HepG2 (cell line): Measurements from ENCODE around the gene ATG9A. TPM values are rescaled to one million over a fixed set of nuclear protein-coding genes. Genes with fewer than 3 reads are reported as not detected.

Source experiments
- EZH2 ChIP-seq: conservative IDR thresholded peaks from 2 replicates; pipeline ENCODE4 v1.6.1; 2012; ENCODE audit warnings: mild to moderate bottlenecking, low read depth, low read length, moderate library complexity
- GTF3A ChIP-seq: sonication (generic); formaldehyde crosslinking; conservative IDR thresholded peaks from 2 replicates; pipeline ENCODE4 v1.4.0; 2020; ENCODE audit warnings: mild to moderate bottlenecking, missing genetic modification reagents
- HNRNPH1 ChIP-seq: fragments of 200-400 bp; formaldehyde crosslinking; optimal IDR thresholded peaks from 2 replicates; pipeline ENCODE3; 2017; ENCODE audit warnings: mild to moderate bottlenecking, low read depth, low read length
- HOXA9 ChIP-seq: sonication (generic); formaldehyde crosslinking; IDR thresholded peaks from 2 replicates; pipeline ENCODE4 v1.8.1; 2022; ENCODE audit warnings: missing genetic modification reagents, mild to moderate bottlenecking, moderate library complexity, borderline replicate concordance
- MYC ChIP-seq: sonication (generic); formaldehyde crosslinking; IDR thresholded peaks from 2 replicates; pipeline ENCODE4 v1.9.0; 2021; ENCODE audit warnings: missing genetic modification reagents, borderline replicate concordance
- NFATC3 ChIP-seq: sonication (generic); formaldehyde crosslinking; IDR thresholded peaks from 2 replicates; pipeline ENCODE4 v1.5.1; 2020; ENCODE audit warnings: mild to moderate bottlenecking, missing genetic modification reagents
- SNRNP70 ChIP-seq: fragments of 200-400 bp; formaldehyde crosslinking; IDR thresholded peaks from 2 replicates; pipeline ENCODE4 v1.6.1; 2017; ENCODE audit warnings: mild to moderate bottlenecking, low read depth, low read length, moderate library complexity
- STAT5B ChIP-seq: sonication (generic); formaldehyde crosslinking; IDR thresholded peaks from 2 replicates; pipeline ENCODE4 v1.4.0; 2020; ENCODE audit warnings: missing genetic modification reagents
- TCF7 ChIP-seq: sonication (generic); IDR thresholded peaks from 2 replicates; pipeline ENCODE4 v1.6.1; 2016; ENCODE audit warnings: antibody characterized with exemption, low read depth
- TIGD3 ChIP-seq: sonication (generic); formaldehyde crosslinking; IDR thresholded peaks from 2 replicates; pipeline ENCODE4 v1.5.1; 2020; ENCODE audit warnings: mild to moderate bottlenecking, missing genetic modification reagents, borderline replicate concordance
- ZFP36L2 ChIP-seq: sonication (generic); formaldehyde crosslinking; IDR thresholded peaks from 2 replicates; pipeline ENCODE4 v1.4.0; 2020; ENCODE audit warnings: missing genetic modification reagents
- ZNF12 ChIP-seq: sonication (generic); formaldehyde crosslinking; IDR thresholded peaks from 2 replicates; pipeline ENCODE4 v1.5.0; 2020; ENCODE audit warnings: missing genetic modification reagents
- ZNF253 ChIP-seq: sonication (generic); formaldehyde crosslinking; IDR thresholded peaks from 2 replicates; pipeline ENCODE4 v1.8.0; 2022; ENCODE audit warnings: mild to moderate bottlenecking, missing genetic modification reagents, borderline replicate concordance
- ZNF350 ChIP-seq: sonication (generic); formaldehyde crosslinking; IDR thresholded peaks from 2 replicates; pipeline ENCODE4 v1.4.0; 2020; ENCODE audit warnings: mild to moderate bottlenecking, low read depth, missing genetic modification reagents, borderline replicate concordance
- ZNF562 ChIP-seq: sonication (generic); formaldehyde crosslinking; IDR thresholded peaks from 2 replicates; pipeline ENCODE4 v1.8.0; 2022; ENCODE audit warnings: missing genetic modification reagents, borderline replicate concordance
- ZNF672 ChIP-seq: sonication (generic); formaldehyde crosslinking; IDR thresholded peaks from 2 replicates; pipeline ENCODE4 v1.8.1; 2022; ENCODE audit warnings: missing genetic modification reagents
- ZNF7 ChIP-seq: IDR thresholded peaks from 2 replicates; pipeline ENCODE4 v1.6.1; 2016; ENCODE audit warnings: missing biosample characterization, missing genetic modification reagents
- ZNF816 ChIP-seq: sonication (generic); formaldehyde crosslinking; IDR thresholded peaks from 2 replicates; pipeline ENCODE4 v1.8.0; 2022; ENCODE audit warnings: missing genetic modification reagents, mild to moderate bottlenecking, borderline replicate concordance
- ZNF883 ChIP-seq: sonication (generic); formaldehyde crosslinking; IDR thresholded peaks from 2 replicates; pipeline ENCODE4 v1.5.1; 2020; ENCODE audit warnings: mild to moderate bottlenecking, missing genetic modification reagents; ENCODE audit errors: not compliant biosample characterization
- ZSCAN12 ChIP-seq: sonication (generic); formaldehyde crosslinking; IDR thresholded peaks from 2 replicates; pipeline ENCODE4 v1.9.0; 2021; ENCODE audit warnings: mild to moderate bottlenecking, missing genetic modification reagents
- polyA plus RNA-seq, 8 experiments: library from polyadenylated mRNA; depleted of rRNA in 3 of 8; stranded (reverse) in 7 of 8; unstranded in 1 of 8; fragments of >200 nt; fragmentation: Illumina TruSeq in 4 of 8; extraction: Trizol in 4 of 8; gene quantifications; 2 replicates each; pipeline versions ENCODE4 v1.2.1 to v1.2.3, GENCODE V29; 2011 to 2016; ENCODE audit warnings: low read depth in 4 of 8, missing spikeins in 1 of 8, mixed read lengths in 1 of 8; ENCODE audit not compliant: insufficient read depth in 1 of 8
- total RNA-seq, 5 experiments: library from RNA; depleted of rRNA; stranded (reverse); fragments of >200 nt; fragmentation: Illumina TruSeq; extraction: Trizol; gene quantifications; 2 replicates each; pipeline ENCODE4 v1.2.3, GENCODE V29; 2016; ENCODE audit warnings: low read depth in 1 of 5
- TF ChIP-seq, protein P1 (sequence below): IDR thresholded peaks from 2 replicates; pipeline ENCODE4 v1.6.1; 2012; ENCODE audit warnings: low read length, improper control_type of control experiment
- TF ChIP-seq, protein P2 (sequence below): sonication (generic); formaldehyde crosslinking; IDR thresholded peaks from 2 replicates; pipeline ENCODE4 v1.8.0; 2022; ENCODE audit warnings: missing genetic modification reagents, low read depth, mild to moderate bottlenecking, borderline replicate concordance
- TF ChIP-seq, protein P3 (sequence below): sonication (generic); formaldehyde crosslinking; conservative IDR thresholded peaks from 2 replicates; pipeline ENCODE4 v1.4.0; 2020; ENCODE audit warnings: missing genetic modification reagents

The ATG9A gene
- total and polyA plus RNA-seq, 2 of the 13 experiments (the other 11 are each of a cell fraction or from before 2014, with no cell fraction given) = 35.0 to 131 TPM

DNA sequence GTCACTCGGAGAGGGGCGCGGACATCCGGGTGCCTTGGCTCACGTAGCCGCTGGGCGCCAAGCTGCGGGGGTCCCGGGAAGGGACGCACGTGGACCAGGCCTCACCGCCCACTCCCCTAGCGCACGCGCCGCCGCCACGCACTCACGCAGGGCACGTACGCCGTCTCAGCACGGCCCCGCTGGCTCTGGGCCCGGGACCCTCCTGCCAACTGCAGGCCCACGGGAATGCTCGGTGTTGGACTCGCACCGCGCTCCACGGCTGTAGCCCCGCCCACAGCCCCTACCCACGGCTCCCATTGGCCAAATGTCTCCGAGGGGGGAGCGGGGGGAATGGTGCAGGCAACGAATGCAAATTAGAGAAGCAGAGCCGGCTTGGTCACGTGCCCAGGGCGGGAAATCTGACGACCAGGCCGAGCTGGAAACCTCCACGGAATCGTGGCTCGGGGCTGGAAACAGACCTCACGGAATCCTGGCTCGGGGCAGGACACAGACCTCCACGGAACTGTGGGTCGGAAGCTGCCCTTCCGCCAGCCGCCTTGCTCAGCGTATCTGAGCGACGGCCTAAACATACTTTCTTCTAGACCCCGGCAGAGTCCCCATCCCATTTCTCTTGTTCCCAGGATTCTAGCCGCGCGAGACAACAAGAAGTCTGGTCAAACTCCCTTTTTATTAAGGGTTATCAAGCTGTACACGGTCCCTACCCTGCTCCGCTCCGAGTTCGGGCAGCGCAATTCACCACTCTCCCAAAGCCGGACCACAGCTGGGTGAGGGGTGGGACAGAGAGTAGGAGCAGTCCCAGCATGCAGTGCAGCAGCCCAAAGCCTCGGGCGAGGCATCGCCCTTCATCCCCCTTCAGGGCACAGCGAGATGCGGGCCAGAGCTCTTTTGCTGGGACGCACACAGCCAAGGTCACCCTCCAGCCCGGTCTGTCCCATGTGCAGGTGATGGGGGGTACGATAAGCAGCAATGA lies 10.4 kb downstream of the ATG9A start, which contains the start of gene ABCB6 (continued):
- TF ChIP-seq, protein P1, sequence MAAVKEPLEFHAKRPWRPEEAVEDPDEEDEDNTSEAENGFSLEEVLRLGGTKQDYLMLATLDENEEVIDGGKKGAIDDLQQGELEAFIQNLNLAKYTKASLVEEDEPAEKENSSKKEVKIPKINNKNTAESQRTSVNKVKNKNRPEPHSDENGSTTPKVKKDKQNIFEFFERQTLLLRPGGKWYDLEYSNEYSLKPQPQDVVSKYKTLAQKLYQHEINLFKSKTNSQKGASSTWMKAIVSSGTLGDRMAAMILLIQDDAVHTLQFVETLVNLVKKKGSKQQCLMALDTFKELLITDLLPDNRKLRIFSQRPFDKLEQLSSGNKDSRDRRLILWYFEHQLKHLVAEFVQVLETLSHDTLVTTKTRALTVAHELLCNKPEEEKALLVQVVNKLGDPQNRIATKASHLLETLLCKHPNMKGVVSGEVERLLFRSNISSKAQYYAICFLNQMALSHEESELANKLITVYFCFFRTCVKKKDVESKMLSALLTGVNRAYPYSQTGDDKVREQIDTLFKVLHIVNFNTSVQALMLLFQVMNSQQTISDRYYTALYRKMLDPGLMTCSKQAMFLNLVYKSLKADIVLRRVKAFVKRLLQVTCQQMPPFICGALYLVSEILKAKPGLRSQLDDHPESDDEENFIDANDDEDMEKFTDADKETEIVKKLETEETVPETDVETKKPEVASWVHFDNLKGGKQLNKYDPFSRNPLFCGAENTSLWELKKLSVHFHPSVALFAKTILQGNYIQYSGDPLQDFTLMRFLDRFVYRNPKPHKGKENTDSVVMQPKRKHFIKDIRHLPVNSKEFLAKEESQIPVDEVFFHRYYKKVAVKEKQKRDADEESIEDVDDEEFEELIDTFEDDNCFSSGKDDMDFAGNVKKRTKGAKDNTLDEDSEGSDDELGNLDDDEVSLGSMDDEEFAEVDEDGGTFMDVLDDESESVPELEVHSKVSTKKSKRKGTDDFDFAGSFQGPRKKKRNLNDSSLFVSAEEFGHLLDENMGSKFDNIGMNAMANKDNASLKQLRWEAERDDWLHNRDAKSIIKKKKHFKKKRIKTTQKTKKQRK = no peak
- peak; percentile 96 for TF ChIP-seq ZNF883 (CRISPR knock-in tag)
- no peak for TF ChIP-seq HNRNPH1
- TF ChIP-seq ZNF672 (CRISPR knock-in tag) = no peak; the same call in 1 of the 2 replicates
- TF ChIP-seq NFATC3 (CRISPR knock-in tag) = peak; percentile 79
- TF ChIP-seq ZNF562 (CRISPR knock-in tag) = no peak
- TF ChIP-seq SNRNP70 = no peak
- peak; percentile 99 for TF ChIP-seq MYC
- TF ChIP-seq, protein P2, sequence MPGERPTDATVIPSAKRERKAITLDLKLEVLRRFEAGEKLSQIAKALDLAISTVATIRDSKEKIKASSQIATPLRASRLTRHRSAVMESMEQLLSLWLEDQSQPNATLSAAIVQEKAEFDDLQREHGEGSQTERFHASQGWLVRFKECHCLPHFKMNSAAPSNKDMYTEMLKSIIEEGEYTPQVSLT = 0 out of 2 replicates have a peak, but pooled peaks have one; percentile 70
- no peak for TF ChIP-seq TCF7
- no peak; the same call in 1 of the 2 replicates for TF ChIP-seq ZNF12 (CRISPR knock-in tag)
- peak; percentile 87; the same call in 1 of the 2 replicates for TF ChIP-seq HOXA9 (CRISPR knock-in tag)
- TF ChIP-seq ZNF253 (CRISPR knock-in tag) = no peak
- 0 out of 2 replicates have a peak, but pooled peaks have one; percentile 41 for TF ChIP-seq TIGD3 (CRISPR knock-in tag)
- TF ChIP-seq GTF3A (CRISPR knock-in tag) = 0 out of 2 replicates have a peak, but pooled peaks have one; percentile 50
- TF ChIP-seq, protein P3, sequence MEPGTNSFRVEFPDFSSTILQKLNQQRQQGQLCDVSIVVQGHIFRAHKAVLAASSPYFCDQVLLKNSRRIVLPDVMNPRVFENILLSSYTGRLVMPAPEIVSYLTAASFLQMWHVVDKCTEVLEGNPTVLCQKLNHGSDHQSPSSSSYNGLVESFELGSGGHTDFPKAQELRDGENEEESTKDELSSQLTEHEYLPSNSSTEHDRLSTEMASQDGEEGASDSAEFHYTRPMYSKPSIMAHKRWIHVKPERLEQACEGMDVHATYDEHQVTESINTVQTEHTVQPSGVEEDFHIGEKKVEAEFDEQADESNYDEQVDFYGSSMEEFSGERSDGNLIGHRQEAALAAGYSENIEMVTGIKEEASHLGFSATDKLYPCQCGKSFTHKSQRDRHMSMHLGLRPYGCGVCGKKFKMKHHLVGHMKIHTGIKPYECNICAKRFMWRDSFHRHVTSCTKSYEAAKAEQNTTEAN (CRISPR knock-in tag) = no peak
- peak; percentile 62; the same call in 1 of the 2 replicates for TF ChIP-seq ZNF816 (CRISPR knock-in tag)
- peak; percentile 96; the same call in 1 of the 2 replicates for TF ChIP-seq ZNF350 (CRISPR knock-in tag)
- peak; percentile 40 for TF ChIP-seq ZFP36L2
- TF ChIP-seq EZH2 = no peak
- no peak for TF ChIP-seq ZSCAN12 (CRISPR knock-in tag)
- no peak for TF ChIP-seq STAT5B (CRISPR knock-in tag)
- TF ChIP-seq ZNF7 (CRISPR knock-in tag) = peak; percentile 36; the same call in 1 of the 2 replicates
